HL-60 (cell line): ENCODE results near the gene VWC2.

Experiments
- CTCF ChIP-seq: IDR thresholded peaks from one replicate; pipeline ENCODE4 v1.5.1; 2011; ENCODE audit warnings: low read length, control low read depth, inconsistent platforms; ENCODE audit not compliant: insufficient read depth
- GABPA ChIP-seq: IDR thresholded peaks from 2 replicates; pipeline ENCODE4 v1.6.1; 2012; ENCODE audit warnings: low read depth
- POLR2AphosphoS5 ChIP-seq: IDR thresholded peaks from 2 replicates; pipeline ENCODE4 v1.6.1; 2012; ENCODE audit warnings: low read depth
- REST ChIP-seq: IDR thresholded peaks from 2 replicates; pipeline ENCODE4 v1.6.1; 2012; ENCODE audit warnings: low read depth; ENCODE audit not compliant: insufficient replicate concordance

- no peak for TF ChIP-seq REST
- TF ChIP-seq CTCF, result no peak
- TF ChIP-seq POLR2AphosphoS5, result no peak
- TF ChIP-seq GABPA, result no peak
These were observed 102.8 kb downstream of the VWC2 start for GRCh38 chr7:49876202-49876601.
